Endothelial cell of umbilical vein (primary cell): ENCODE data around the gene SSX2IP. TPM values are rescaled to one million over a fixed set of nuclear protein-coding genes. Genes with fewer than 3 reads are reported as not detected.

Source experiments
- BruUV-seq: library from RNA; stranded (reverse); fragments of 400-500 nt; replicated peaks from 2 replicates; lab custom pipeline; 2021; lab: Mats Ljungman, UMichigan
- CTCF ChIA-PET: fragments of 300-600, 350-600 bp; sonication (Branson Sonifier 250); formaldehyde crosslinking; loops from one replicate; lab custom pipeline; 2021; ENCODE audit warnings: antibody characterized with exemption, inconsistent platforms; lab: Charles Lee
- POLR2A ChIA-PET: fragments of 300-600, 350-600 bp; sonication (Branson Sonifier 250); formaldehyde crosslinking; loops from one replicate; lab custom pipeline; 2021; ENCODE audit warnings: antibody characterized with exemption, inconsistent platforms; lab: Charles Lee
- DNase-seq: peaks from one replicate; pipeline ENCODE4 v3.0.0-alpha.2; 2011; ENCODE audit warnings: low read depth, low spot score
- FAIRE-seq: peaks from 2 replicates; lab custom pipeline; 2011; peaks lifted over from hg19 to GRCh38; lab: Jason Lieb, UNC
- H2AFZ ChIP-seq: 2 replicates; pipeline ENCODE4 v1.6.0; 2012; ENCODE audit warnings: low read depth, low read length, control low read depth, inconsistent platforms
- H3K27ac ChIP-seq: 2 replicates; pipeline ENCODE4 v1.5.1; 2011; ENCODE audit warnings: low read depth, mild to moderate bottlenecking, control low read depth, low read length, moderate library complexity; ENCODE audit not compliant: insufficient read depth
- H3K27me3 ChIP-seq, 2 experiments: 2 replicates each; pipeline versions ENCODE4 v1.6.0 to v1.6.1; 2011; ENCODE audit warnings: low read length in 2 of 2, mixed read lengths in 1 of 2; ENCODE audit not compliant: control insufficient read depth in 2 of 2, insufficient read depth in 2 of 2
- H3K36me3 ChIP-seq, 2 experiments: 2 replicates in 1 of 2; 3 replicates in 1 of 2; pipeline ENCODE4 v1.5.1; 2011; ENCODE audit warnings: low read length in 2 of 2, mild to moderate bottlenecking in 1 of 2, moderate library complexity in 1 of 2; ENCODE audit not compliant: control insufficient read depth in 2 of 2, insufficient read depth in 2 of 2; ENCODE audit errors: extremely low read depth in 1 of 2
- H3K4me1 ChIP-seq: 3 replicates; pipeline ENCODE4 v1.5.1; 2011; ENCODE audit warnings: mild to moderate bottlenecking, low read length; ENCODE audit not compliant: control insufficient read depth, insufficient read depth; ENCODE audit errors: extremely low read depth
- H3K4me2 ChIP-seq: 2 replicates; pipeline ENCODE4 v1.6.1; 2011; ENCODE audit warnings: low read length, control low read depth, mixed read lengths; ENCODE audit not compliant: insufficient read depth
- H3K4me3 ChIP-seq, 3 experiments: fragments of 200-600 bp in 1 of 3; sonication (generic), shearing (Covaris generic) in 1 of 3; replicated peaks in 1 of 3; 2 replicates each; pipeline ENCODE4 v1.5.1; 2011 to 2016; ENCODE audit warnings: control low read depth in 3 of 3, low read length in 3 of 3, mild to moderate bottlenecking in 2 of 3, inconsistent platforms in 1 of 3, low read depth in 1 of 3, moderate library complexity in 1 of 3; ENCODE audit not compliant: insufficient read depth in 1 of 3
- H3K79me2 ChIP-seq: 2 replicates; pipeline ENCODE4 v1.6.0; 2012; ENCODE audit warnings: low read length, inconsistent platforms; ENCODE audit not compliant: control insufficient read depth, insufficient read depth
- H3K9ac ChIP-seq: replicated peaks from 2 replicates; pipeline ENCODE3; 2011; ENCODE audit warnings: low read length, control low read depth; ENCODE audit not compliant: insufficient read depth; ENCODE audit errors: extremely low read depth
- H3K9me1 ChIP-seq: replicated peaks from 3 replicates; pipeline ENCODE4 v1.6.0; 2011; ENCODE audit warnings: mild to moderate bottlenecking, low read length; ENCODE audit not compliant: control insufficient read depth, insufficient read depth; ENCODE audit errors: extremely low read depth
- H3K9me3 ChIP-seq: replicated peaks from 2 replicates; pipeline ENCODE4 v1.5.1; 2012; ENCODE audit warnings: low read length, inconsistent platforms; ENCODE audit not compliant: control insufficient read depth, insufficient read depth
- H4K20me1 ChIP-seq: replicated peaks from 2 replicates; pipeline ENCODE3; 2011; ENCODE audit warnings: mild to moderate bottlenecking, low read length; ENCODE audit not compliant: control insufficient read depth, insufficient read depth; ENCODE audit errors: extremely low read depth
- CTCF ChIP-seq, 2 donors: IDR thresholded peaks; 1 replicate in 1 of 2; 2 replicates in 1 of 2; pipeline ENCODE4 v1.5.1; 2011; ENCODE audit warnings: low read length in 2 of 2, mild to moderate bottlenecking in 2 of 2, moderate library complexity in 2 of 2, control low read depth in 1 of 2, inconsistent platforms in 1 of 2, low read depth in 1 of 2; ENCODE audit not compliant: insufficient read depth in 1 of 2; ENCODE audit errors: extremely low read depth in 1 of 2
- EZH2 ChIP-seq: IDR thresholded peaks from 2 replicates; pipeline ENCODE4 v1.6.1; 2012; ENCODE audit warnings: borderline replicate concordance, low read depth, mild to moderate bottlenecking, moderate library complexity, low read length, inconsistent platforms; ENCODE audit not compliant: severe bottlenecking
- FOS ChIP-seq: IDR thresholded peaks from 2 replicates; pipeline ENCODE4 v1.6.1; 2011; ENCODE audit warnings: mild to moderate bottlenecking, low read length, moderate library complexity, borderline replicate concordance; ENCODE audit not compliant: insufficient read depth
- GATA2 ChIP-seq: IDR thresholded peaks from 2 replicates; pipeline ENCODE4 v1.7.0; 2011; ENCODE audit warnings: low read depth, mild to moderate bottlenecking, moderate library complexity, mixed read lengths, low read length; ENCODE audit not compliant: insufficient read length, insufficient read depth
- JUN ChIP-seq: IDR thresholded peaks from 2 replicates; pipeline ENCODE4 v1.6.1; 2011; ENCODE audit warnings: borderline replicate concordance, low read depth; ENCODE audit not compliant: insufficient read length, insufficient read depth
- MYC ChIP-seq: IDR thresholded peaks from one replicate; pipeline ENCODE4 v1.6.1; 2011; ENCODE audit warnings: mild to moderate bottlenecking, low read depth, low read length
- POLR2A ChIP-seq: IDR thresholded peaks from 2 replicates; pipeline ENCODE4 v1.6.1; 2012; ENCODE audit warnings: low read depth, mild to moderate bottlenecking, control low read depth, low read length
- POLR2AphosphoS5 ChIP-seq: IDR thresholded peaks from 2 replicates; pipeline ENCODE4 v1.6.1; 2012; ENCODE audit warnings: low read depth, mild to moderate bottlenecking, control low read depth, low read length, moderate library complexity; ENCODE audit not compliant: insufficient read depth
- dilution Hi-C: fragments of 300-500 bp; cut with MboI; formaldehyde crosslinking; loops from one replicate; pipeline ENCODE4 v1.15.0; 2019; ENCODE audit warnings: low sequenced_read_pairs; ENCODE audit not compliant: extremely low pct_ligation_motif_present
- intact Hi-C: fragments of 100-400 bp; cut with micrococcal nuclease; formaldehyde crosslinking; loops from one replicate; pipeline ENCODE4 v1.10.0; 2022
- polyA plus RNA-seq, 4 experiments: library from polyadenylated mRNA; depleted of rRNA in 3 of 4; stranded (reverse) in 3 of 4; unstranded in 1 of 4; fragments of >200 nt; gene quantifications; 2 replicates each; pipeline versions ENCODE4 v1.2.1 to v1.2.3, GENCODE V29; 2011 to 2012; ENCODE audit warnings: missing spikeins in 1 of 4
- total RNA-seq: library from RNA; stranded (reverse); gene quantifications from 2 replicates; pipeline ENCODE4 v1.2.3, GENCODE V29; 2021
- TF ChIP-seq, protein P1 (sequence below): IDR thresholded peaks from 2 replicates; pipeline ENCODE4 v1.6.1; 2011; ENCODE audit not compliant: insufficient read depth, insufficient read length

SSX2IP gene
- total and polyA plus RNA-seq, 2 donors (not counting 3 experiments of a cell fraction or from before 2014, with no cell fraction given) = 0.77 to 8.4 TPM

GRCh38 chr1:84705513-84705912 is 15.3 kb upstream of the SSX2IP start:
- Histone ChIP-seq H2AFZ (no peak overlapping the region), H3K27me3 (peaks cover 23 to 27% of the 10 kb centered on the region in 2 experiments), H4K20me1 (no peaks in the 10 kb centered on the region), H3K9me3 (no peaks in the 10 kb centered on the region), H3K9ac (no peak overlapping the region), H3K36me3 (no peaks in the 10 kb centered on the region), H3K9me1 (no peaks in the 10 kb centered on the region), H3K27ac (no peak overlapping the region), H3K79me2 (no peaks in the 10 kb centered on the region), H3K4me1 (no peaks in the 10 kb centered on the region), H3K4me3 (no peak overlapping the region), H3K4me2 (no peak overlapping the region)
- TF ChIP-seq POLR2AphosphoS5 (no peak), EZH2 (no peak), CTCF (IDR thresholded peaks at IDR 0.05; ENCODE audit: extremely low read depth in 1 of 2, insufficient read depth in 1 of 2, low read depth in 1 of 2, low read length in 2 of 2) (no peak), JUN (no peak), FOS (no peak), MYC (no peak), GATA2 (no peak), POLR2A (no peak)
- TF ChIP-seq, protein P1, sequence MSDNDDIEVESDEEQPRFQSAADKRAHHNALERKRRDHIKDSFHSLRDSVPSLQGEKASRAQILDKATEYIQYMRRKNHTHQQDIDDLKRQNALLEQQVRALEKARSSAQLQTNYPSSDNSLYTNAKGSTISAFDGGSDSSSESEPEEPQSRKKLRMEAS = no peak
- ChIA-PET CTCF (no interaction called here), POLR2A (no interaction called here)
- FAIRE-seq (no peak), DNase-seq (no peak)
- intact Hi-C loops = no loop called here
- dilution Hi-C loops = no loop called here
- BruUV-seq = no TSS peak
